ENCODE data around the gene FNDC10. TPM values are rescaled to one million over a fixed set of nuclear protein-coding genes. Genes with fewer than 3 reads are reported as not detected.

FNDC10 gene
- total RNA-seq, 4 donors from 2014 or later: 0.50 to 1.9 (median 0.84) TPM; not detected in 1

GRCh38 chr1:1626207-1627141 is 26.5 kb upstream of the FNDC10 start:
- intact Hi-C loops (cut with DNase I): no loop called here
- Histone ChIP-seq H3K4me1 (peaks cover 7 to 23% (median 16%) of the 10 kb centered on the region in 4 donors), H3K36me3 (peaks cover 14 to 65% (median 47%) of the 10 kb centered on the region in 4 donors), H3K27me3 (peaks cover 10 to 35% (median 14%) of the 10 kb centered on the region in 4 donors), H3K9me3 (no peaks in the 10 kb centered on the region), H3K27ac (replicated peaks in 1 of 4) (no peak overlapping the region), H3K4me3 (no peak overlapping the region)
- TF ChIP-seq CTCF (IDR thresholded peaks at IDR 0.05): no peak
- no peak for TF ChIP-seq POLR2A (IDR thresholded peaks at IDR 0.05; ENCODE audit: low read depth)
- no peak for TF ChIP-seq EP300 (IDR thresholded peaks at IDR 0.05)
- TF ChIP-seq POLR2AphosphoS5 (IDR thresholded peaks at IDR 0.05): no peak
- DNase-seq (ENCODE audit: extremely low spot score): no peak
- 95% methylated on average over 23 of the region's 48 CpGs for WGBS

GRCh38 chr1:1625824-1626206 is 25.9 kb upstream of the FNDC10 start:
- no peak overlapping the region for H3K27ac ChIP-seq (replicated peaks in 1 of 4)
- TF ChIP-seq EP300 (IDR thresholded peaks at IDR 0.05) (no peak), CTCF (IDR thresholded peaks at IDR 0.05) (no peak), POLR2A (IDR thresholded peaks at IDR 0.05; ENCODE audit: low read depth) (no peak), POLR2AphosphoS5 (IDR thresholded peaks at IDR 0.05) (no peak)
- H3K9me3 ChIP-seq: no peaks in the 10 kb centered on the region
- peaks cover 8 to 19% (median 10%) of the 10 kb centered on the region in 4 donors for H3K4me1 ChIP-seq
- H3K27me3 ChIP-seq: peaks cover 4 to 29% (median 7%) of the 10 kb centered on the region in 4 donors
- DNase-seq (ENCODE audit: extremely low spot score): no peak
- intact Hi-C loops (cut with DNase I): no loop called here
- 92% methylated on average over 8 of the region's 8 CpGs for WGBS
- peaks cover 14 to 65% (median 47%) of the 10 kb centered on the region in 4 donors for H3K36me3 ChIP-seq
- H3K4me3 ChIP-seq: no peak overlapping the region

- no peak for DNase-seq (ENCODE audit: extremely low spot score)
- 91% methylated on average over 24 of the region's 28 CpGs for WGBS
- no peak overlapping the region for H3K27ac ChIP-seq (replicated peaks in 1 of 4)
- peaks cover 14 to 65% (median 47%) of the 10 kb centered on the region in 4 donors for H3K36me3 ChIP-seq
- H3K4me3 ChIP-seq: no peak overlapping the region
- intact Hi-C loops (cut with DNase I): no loop called here
- H3K27me3 ChIP-seq: peaks cover 0 to 24% (median 3%) of the 10 kb centered on the region in 4 donors
- peaks cover 5 to 14% (median 9%) of the 10 kb centered on the region in 4 donors for H3K4me1 ChIP-seq
- TF ChIP-seq CTCF (IDR thresholded peaks at IDR 0.05): no peak
- no peak for TF ChIP-seq EP300 (IDR thresholded peaks at IDR 0.05)
- TF ChIP-seq POLR2AphosphoS5 (IDR thresholded peaks at IDR 0.05): no peak
- TF ChIP-seq POLR2A (IDR thresholded peaks at IDR 0.05; ENCODE audit: low read depth): no peak
- H3K9me3 ChIP-seq: no peaks in the 10 kb centered on the region
Measured at GRCh38 chr1:1625404-1625775, 25.5 kb upstream of the FNDC10 start.

- Histone ChIP-seq H3K27ac (replicated peaks in 1 of 4) (no peak overlapping the region), H3K36me3 (peaks cover 14 to 65% (median 47%) of the 10 kb centered on the region in 4 donors), H3K9me3 (no peaks in the 10 kb centered on the region), H3K4me1 (peaks cover 0 to 15% (median 6%) of the 10 kb centered on the region in 4 donors), H3K27me3 (peaks cover 0 to 18% (median 0%) of the 10 kb centered on the region in 4 donors), H3K4me3 (no peak overlapping the region)
- 83% methylated on average over 29 of the region's 38 CpGs for WGBS
- intact Hi-C loops (cut with DNase I): no loop called here
- DNase-seq (ENCODE audit: extremely low spot score): no peak
- TF ChIP-seq CTCF (IDR thresholded peaks at IDR 0.05) (no peak), POLR2A (IDR thresholded peaks at IDR 0.05; ENCODE audit: low read depth) (no peak), POLR2AphosphoS5 (IDR thresholded peaks at IDR 0.05) (no peak), EP300 (IDR thresholded peaks at IDR 0.05) (no peak)
Measured at GRCh38 chr1:1624443-1625403, 24.8 kb upstream of the FNDC10 start.

All from esophagus muscularis mucosa (tissue), 4 donors.